ENCODE results near the gene CTU1. TPM values are rescaled to one million over a fixed set of nuclear protein-coding genes. Genes with fewer than 3 reads are reported as not detected.

Gene CTU1
- total and polyA plus RNA-seq, 2 of the 4 experiments (the other 2 are of a cell fraction): 2.0 to 3.3 TPM

GRCh38 chr19:51097796-51098195, 10.4 kb downstream of the CTU1 start:
- Histone ChIP-seq H3K79me1 (ENCODE audit: low read depth in 1 of 2, low read length in 2 of 2) (peaks cover 6 to 35% of the 10 kb centered on the region in 2 experiments; a peak in 3 of 4 replicates), H3K18ac (ENCODE audit: low read depth, low read length) (no peak overlapping the region), H2AK5ac (ENCODE audit: low read depth, low read length) (no peak overlapping the region), H3K4me2 (ENCODE audit: low read depth, low read length) (no peak overlapping the region), H3K9ac (ENCODE audit: low read depth, low read length) (no peak overlapping the region), H3K4ac (ENCODE audit: low read depth, low read length) (no peak overlapping the region), H3K9me3 (ENCODE audit: control insufficient read depth, insufficient read depth, low read length) (no peaks in the 10 kb centered on the region), H4K20me1 (ENCODE audit: insufficient read depth, low read length) (peaks cover 25% of the 10 kb centered on the region), H2AK9ac (replicated peaks; ENCODE audit: low read depth, low read length, poor library complexity) (no peak overlapping the region), H2AFZ (replicated peaks; ENCODE audit: low read length, poor library complexity) (no peak overlapping the region), H3K4me1 (ENCODE audit: control insufficient read depth, insufficient read depth, low read length) (peaks cover 3% of the 10 kb centered on the region; the same call in 1 of the 2 replicates), H3K36me3 (ENCODE audit: control insufficient read depth, insufficient read depth, low read length) (peaks cover 19% of the 10 kb centered on the region), H3K9me1 (ENCODE audit: insufficient read depth, low read length) (no peaks in the 10 kb centered on the region; the same call in 1 of the 2 replicates), H2BK120ac (ENCODE audit: low read depth, low read length) (no peak overlapping the region), H3K56ac (ENCODE audit: extremely low read depth, insufficient read depth, low read length) (no peak overlapping the region), H3K27ac (ENCODE audit: insufficient read depth, low read length) (no peak overlapping the region), H2BK20ac (ENCODE audit: low read depth, low read length) (no peak overlapping the region), H3K14ac (replicated peaks; ENCODE audit: low read depth, low read length) (no peak overlapping the region), H3K23ac (ENCODE audit: low read depth, low read length) (no peak overlapping the region), H2BK5ac (ENCODE audit: low read depth, low read length, poor library complexity, severe bottlenecking) (no peak overlapping the region), H3K27me3 (ENCODE audit: control insufficient read depth, insufficient read depth, low read length) (no peaks in the 10 kb centered on the region), H4K5ac (ENCODE audit: low read depth, low read length) (no peak overlapping the region), H4K8ac (ENCODE audit: low read depth in 2 of 2, low read length in 2 of 2) (no peak overlapping the region), H4K91ac (ENCODE audit: insufficient read depth, low read depth, low read length) (no peak overlapping the region), H3K4me3 (ENCODE audit: insufficient read depth, low read depth, low read length) (no peak overlapping the region), H2BK15ac (ENCODE audit: low read depth, low read length) (no peak overlapping the region)
- BruUV-seq (replicated peaks): no TSS peak
- 83% methylated on average over 16 of the region's 20 CpGs; no CpG with 5 or more reads in 1 of the 2 experiments for WGBS, 2 experiments (ENCODE audit: extremely low coverage in 2 of 2, insufficient read length in 1 of 2)
- TF ChIP-seq MAFK (IDR thresholded peaks at IDR 0.05; ENCODE audit: low read depth, low read length) (no peak), RFX5 (IDR thresholded peaks at IDR 0.05; ENCODE audit: low read depth, low read length) (no peak), NFE2L2 (IDR thresholded peaks at IDR 0.05; ENCODE audit: low read depth, low read length) (no peak), SMC3 (IDR thresholded peaks at IDR 0.05; ENCODE audit: low read depth, low read length) (no peak), USF2 (IDR thresholded peaks at IDR 0.05; ENCODE audit: low read depth, low read length) (no peak), ELK1 (IDR thresholded peaks at IDR 0.05; ENCODE audit: borderline replicate concordance, low read depth, low read length) (no peak), CEBPB (IDR thresholded peaks at IDR 0.05; ENCODE audit: low read depth, low read length) (no peak)
- ATAC-seq (ENCODE audit: low read depth) (no peak), DNase-seq (no peak)
- dilution Hi-C loops (cut with HindIII; ENCODE audit: low sequenced_read_pairs, unreplicated experiment) (no loop called here), in situ Hi-C loops (cut with MboI; ENCODE audit: low sequenced_read_pairs) (no loop called here), intact Hi-C loops (cut with micrococcal nuclease) (loop anchor here (5.0 kb wide), 1 partner anchor 165 kb away; no protein-coding TSS in a partner anchor)
- ChIA-PET POLR2A (ENCODE audit: unreplicated experiment) (no interaction called here), CTCF (no interaction called here)

Data from IMR-90 (cell line).